Left renal cortex interstitium (tissue), 4 donors: ENCODE data around the gene ARL8B. TPM values are rescaled to one million over a fixed set of nuclear protein-coding genes. Genes with fewer than 3 reads are reported as not detected.
A peak's percentile ranks its signal among the peaks of the same experiment; 100 is the strongest.

Source experiments
- DNase-seq, 4 donors: peaks; one replicate each; pipeline ENCODE4 v3.0.0-alpha.2; 2013; ENCODE audit warnings: low read depth in 4 of 4, low spot score in 2 of 4, missing footprints in 1 of 4
- polyA plus RNA-seq, 4 donors: library from polyadenylated mRNA; unstranded; fragments of 120-200 nt; gene quantifications; one replicate each; pipeline ENCODE4 v1.2.1, GENCODE V29; 2013; ENCODE audit not compliant: insufficient read length in 4 of 4

Gene ARL8B
- polyA plus RNA-seq, 4 donors: 65.8 to 76.4 (median 73.1) TPM

GRCh38 chr3:5185093-5185673 lies 63.1 kb downstream of the ARL8B start:
- no peak for DNase-seq

- DNase-seq: no peak
Measured at GRCh38 chr3:5186089-5186857, 64.2 kb downstream of the ARL8B start.

- DNase-seq: peak in 1 of 4 donors; percentile 27
Measured at GRCh38 chr3:5186858-5187155, 64.7 kb downstream of the ARL8B start.

- peak; percentile 67 to 90 (median 80) for DNase-seq
Measured at GRCh38 chr3:5187156-5187919, 65.2 kb downstream of the ARL8B start, which contains the start of gene EDEM1. TSS of gene EDEM1 (plus strand) at chr3:5187707. CDS start at chr3:5187806, 99 bp downstream.

GRCh38 chr3:5187920-5188418 lies 65.9 kb downstream of the ARL8B start:
- peak in 1 of 4 donors; percentile 7 for DNase-seq

GRCh38 chr3:5188419-5189221 lies 66.5 kb downstream of the ARL8B start:
- DNase-seq: peak in 1 of 4 donors; percentile 19

GRCh38 chr3:5190147-5190791 lies 68.2 kb downstream of the ARL8B start:
- no peak for DNase-seq

GRCh38 chr3:5191555-5192304 lies 69.6 kb downstream of the ARL8B start:
- no peak for DNase-seq

- DNase-seq: no peak
Measured at GRCh38 chr3:5192571-5193365, 70.7 kb downstream of the ARL8B start.

GRCh38 chr3:5194341-5194740 lies 72.2 kb downstream of the ARL8B start:
- no peak for DNase-seq

- DNase-seq: no peak
Measured at GRCh38 chr3:5194801-5195509, 72.9 kb downstream of the ARL8B start.

- DNase-seq: no peak
Measured at GRCh38 chr3:5195605-5196004, 73.5 kb downstream of the ARL8B start.

- no peak for DNase-seq
Measured at GRCh38 chr3:5197022-5197421, 74.9 kb downstream of the ARL8B start.

GRCh38 chr3:5197470-5198312 lies 75.6 kb downstream of the ARL8B start:
- DNase-seq: no peak

- DNase-seq: no peak
Measured at GRCh38 chr3:5198313-5198677, 76.2 kb downstream of the ARL8B start.

GRCh38 chr3:5198986-5199731 lies 77.1 kb downstream of the ARL8B start:
- no peak for DNase-seq
